Measurements from ENCODE around the gene TMIGD3.
A peak's percentile ranks its signal among the peaks of the same experiment; 100 is the strongest.

Gene TMIGD3

GRCh38 chr1:111515291-111516004 is 12.0 kb upstream of the TMIGD3 start:
- peak overlapping the region; percentile 19 for H3K4me3 ChIP-seq (ENCODE audit: low read depth, low read length)
- no peak for TF ChIP-seq CTCF (IDR thresholded peaks at IDR 0.05; ENCODE audit: low read depth, low read length, missing control alignments)
- in situ Hi-C loops (cut with HindIII; ENCODE audit: low sequenced_read_pairs) = no loop called here
- no peak for DNase-seq (ENCODE audit: low read depth)

DNA sequence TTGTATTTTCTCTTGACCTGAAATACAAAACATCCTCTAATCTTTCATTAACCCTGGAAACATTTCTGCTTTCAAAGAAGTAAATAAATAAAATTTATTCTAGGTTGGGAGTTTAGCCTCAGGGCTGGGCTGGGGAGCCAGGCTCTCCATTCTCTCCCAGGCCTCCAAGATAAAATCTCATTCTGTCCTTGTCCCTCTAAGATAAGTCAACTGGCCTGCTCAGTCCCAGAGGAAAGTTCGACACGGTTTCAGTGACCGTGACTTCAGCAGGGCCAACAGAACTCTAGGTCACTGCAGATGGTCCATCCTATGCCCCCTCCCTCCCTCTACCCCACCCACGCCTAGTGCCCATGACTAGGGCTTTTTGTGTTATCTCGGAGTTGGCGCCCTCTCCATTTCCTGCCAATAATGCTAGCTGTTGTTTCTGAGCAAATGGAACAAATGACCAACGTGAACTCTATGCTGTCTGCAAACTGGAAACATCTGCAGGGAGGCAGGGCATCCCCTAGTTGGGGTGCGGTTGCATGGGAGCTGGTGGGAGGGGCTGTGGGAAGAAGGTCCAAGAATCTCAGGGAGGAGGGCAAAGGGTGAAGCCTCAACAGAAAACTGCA is 10.1 kb upstream of the TMIGD3 start:
- no peak overlapping the region for H3K4me3 ChIP-seq (ENCODE audit: low read depth, low read length)
- TF ChIP-seq CTCF (IDR thresholded peaks at IDR 0.05; ENCODE audit: low read depth, low read length, missing control alignments) = no peak
- no peak for DNase-seq (ENCODE audit: low read depth)
- in situ Hi-C loops (cut with HindIII; ENCODE audit: low sequenced_read_pairs) = no loop called here

GRCh38 chr1:111512931-111513330 is 9.5 kb upstream of the TMIGD3 start:
- no peak for TF ChIP-seq CTCF (IDR thresholded peaks at IDR 0.05; ENCODE audit: low read depth, low read length, missing control alignments)
- no peak for DNase-seq (ENCODE audit: low read depth)
- H3K4me3 ChIP-seq (ENCODE audit: low read depth, low read length) = no peak overlapping the region
- in situ Hi-C loops (cut with HindIII; ENCODE audit: low sequenced_read_pairs) = no loop called here

DNA sequence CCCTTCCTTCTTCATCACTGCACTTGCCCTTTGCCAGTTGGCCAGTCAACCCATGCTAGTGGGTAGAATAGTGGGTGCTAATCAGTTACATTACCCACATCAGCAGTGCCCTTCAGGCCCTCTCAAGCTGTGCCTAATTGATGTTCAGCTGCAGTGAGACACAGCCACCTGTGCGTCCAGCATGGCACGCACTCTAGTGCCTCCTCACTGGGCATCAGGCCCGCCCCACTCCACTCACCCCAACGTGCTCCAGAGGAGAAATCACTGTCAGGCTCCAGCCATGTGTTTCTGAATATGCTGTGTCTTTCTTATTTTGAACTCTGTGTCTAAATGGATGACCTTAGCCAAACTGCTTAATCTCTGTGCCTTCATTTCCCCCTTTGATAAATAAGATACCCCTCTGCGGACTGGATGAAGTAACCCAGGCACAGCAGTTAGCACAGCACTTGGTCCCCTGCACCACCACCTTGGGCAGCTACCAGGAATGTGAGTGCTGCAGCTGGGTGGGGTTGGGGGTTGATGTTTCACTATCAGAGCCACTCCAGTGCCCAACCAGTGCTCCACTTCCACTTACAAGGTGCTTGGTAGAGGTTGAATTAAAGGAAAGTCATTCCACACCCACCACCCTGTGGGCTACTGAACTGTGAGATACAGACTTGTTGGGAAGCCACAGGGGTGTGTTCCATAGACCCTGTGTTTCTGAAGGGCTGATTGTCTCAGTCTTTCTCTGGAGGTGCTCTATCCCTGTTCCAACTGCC is 8.9 kb upstream of the TMIGD3 start:
- DNase-seq (ENCODE audit: low read depth) = no peak
- TF ChIP-seq CTCF (IDR thresholded peaks at IDR 0.05; ENCODE audit: low read depth, low read length, missing control alignments) = no peak
- in situ Hi-C loops (cut with HindIII; ENCODE audit: low sequenced_read_pairs) = no loop called here
- H3K4me3 ChIP-seq (ENCODE audit: low read depth, low read length) = no peak overlapping the region

GRCh38 chr1:111511370-111511769 is 7.9 kb upstream of the TMIGD3 start:
- in situ Hi-C loops (cut with HindIII; ENCODE audit: low sequenced_read_pairs) = no loop called here
- TF ChIP-seq CTCF (IDR thresholded peaks at IDR 0.05; ENCODE audit: low read depth, low read length, missing control alignments) = no peak
- no peak overlapping the region for H3K4me3 ChIP-seq (ENCODE audit: low read depth, low read length)
- DNase-seq (ENCODE audit: low read depth) = no peak

GRCh38 chr1:111509997-111510375 is 6.6 kb upstream of the TMIGD3 start:
- no peak overlapping the region for H3K4me3 ChIP-seq (ENCODE audit: low read depth, low read length)
- in situ Hi-C loops (cut with HindIII; ENCODE audit: low sequenced_read_pairs) = no loop called here
- no peak for TF ChIP-seq CTCF (IDR thresholded peaks at IDR 0.05; ENCODE audit: low read depth, low read length, missing control alignments)
- DNase-seq (ENCODE audit: low read depth) = no peak
